Activated naive CD8-positive, alpha-beta T cell treated with anti-CD3 and anti-CD28 coated beads for 36 hours (primary cell): ENCODE measurements around the gene BRCA1. TPM values are rescaled to one million over a fixed set of nuclear protein-coding genes. Genes with fewer than 3 reads are reported as not detected.
"Not testable (repeated sequence)": the region's sequence is repeated elsewhere in the genome, so short reads cannot be mapped to it uniquely, and the experiment has no call there.

Experiments used
- DNase-seq: peaks from one replicate; pipeline ENCODE4 v3.0.0; 2021
- H3K27ac Mint-ChIP-seq: one replicate; pipeline ENCODE4 v1.8.0; 2022; ENCODE audit warnings: mild to moderate bottlenecking, moderate library complexity, mixed read lengths
- H3K27me3 Mint-ChIP-seq: one replicate; pipeline ENCODE4 v1.8.0; 2022; ENCODE audit warnings: mild to moderate bottlenecking, mixed read lengths
- H3K36me3 Mint-ChIP-seq: one replicate; pipeline ENCODE4 v1.8.0; 2021; ENCODE audit warnings: mild to moderate bottlenecking, mixed read lengths
- H3K4me1 Mint-ChIP-seq: one replicate; pipeline ENCODE4 v1.8.0; 2021; ENCODE audit warnings: mixed read lengths
- H3K4me3 Mint-ChIP-seq: one replicate; pipeline ENCODE4 v1.8.0; 2022; ENCODE audit warnings: mild to moderate bottlenecking, moderate library complexity, mixed read lengths
- H3K9me3 Mint-ChIP-seq: one replicate; pipeline ENCODE4 v1.8.0; 2022; ENCODE audit warnings: mixed read lengths
- total RNA-seq, 2 experiments: library from RNA; stranded (reverse); gene quantifications; one replicate each; pipeline ENCODE4 v1.2.3, GENCODE V29; 2021

BRCA1 gene
- 10 to 100 TPM; 84.1 to 86.7 TPM for total RNA-seq

- Mint-ChIP-seq H3K4me1 (peaks cover 17% of the 10 kb centered on the region), H3K27ac (peak within 1 kb of the TSS; percentile 99), H3K9me3 (no peaks in the 10 kb centered on the region), H3K4me3 (peak within 1 kb of the TSS; percentile 100), H3K27me3 (no peaks in the 10 kb centered on the region), H3K36me3 (peaks cover 57% of the 10 kb centered on the region)
- peak; percentile 92 for DNase-seq
Observed at GRCh38 chr17:43125133-43125966, at the start of gene BRCA1. Gene BRCA1 (minus strand): TSS chr17:43125364. CDS start chr17:43124096, 1,268 bp downstream.

- peaks cover 36% of the 10 kb centered on the region for H3K4me1 Mint-ChIP-seq
- H3K27me3 Mint-ChIP-seq, result no peaks in the 10 kb centered on the region
- H3K36me3 Mint-ChIP-seq, result peaks cover 17% of the 10 kb centered on the region
- H3K27ac Mint-ChIP-seq, result no peak overlapping the region
- peak; percentile 8 for DNase-seq
- H3K4me3 Mint-ChIP-seq, result no peak overlapping the region
- H3K9me3 Mint-ChIP-seq, result no peaks in the 10 kb centered on the region
Observed at GRCh38 chr17:43171586-43172487, 46.7 kb upstream of the BRCA1 start.

- no peak within 1 kb of the TSS for H3K4me3 Mint-ChIP-seq
- no peaks in the 10 kb centered on the region for H3K27me3 Mint-ChIP-seq
- H3K36me3 Mint-ChIP-seq, result peaks cover 16% of the 10 kb centered on the region
- H3K27ac Mint-ChIP-seq, result no peak within 1 kb of the TSS
- DNase-seq, result peak; percentile 94
- H3K9me3 Mint-ChIP-seq, result no peaks in the 10 kb centered on the region
- peaks cover 27% of the 10 kb centered on the region for H3K4me1 Mint-ChIP-seq
Observed at GRCh38 chr17:43170766-43171585, 45.8 kb upstream of the BRCA1 start, which contains the start of gene NBR1. Gene NBR1 (plus strand): TSS chr17:43171214. CDS start chr17:43175800, 4,586 bp downstream.

- DNase-seq, result peak; percentile 86
- Mint-ChIP-seq H3K9me3 (no peaks in the 10 kb centered on the region), H3K4me3 (no peak overlapping the region), H3K27ac (no peak overlapping the region), H3K36me3 (peaks cover 11% of the 10 kb centered on the region), H3K27me3 (no peaks in the 10 kb centered on the region), H3K4me1 (peaks cover 20% of the 10 kb centered on the region)
Observed at GRCh38 chr17:43170140-43170765, 45.1 kb upstream of the BRCA1 start.

- H3K4me3 Mint-ChIP-seq, result no peak overlapping the region
- no peak overlapping the region for H3K27ac Mint-ChIP-seq
- peak; percentile 29 for DNase-seq
- no peaks in the 10 kb centered on the region for H3K27me3 Mint-ChIP-seq
- H3K4me1 Mint-ChIP-seq, result peaks cover 17% of the 10 kb centered on the region
- no peaks in the 10 kb centered on the region for H3K9me3 Mint-ChIP-seq
- peaks cover 11% of the 10 kb centered on the region for H3K36me3 Mint-ChIP-seq
Observed at GRCh38 chr17:43169561-43170139, 44.5 kb upstream of the BRCA1 start.

- not testable (repeated sequence) for H3K27me3 Mint-ChIP-seq, H3K9me3 Mint-ChIP-seq, H3K4me3 Mint-ChIP-seq, DNase-seq, H3K4me1 Mint-ChIP-seq, H3K36me3 Mint-ChIP-seq, H3K27ac Mint-ChIP-seq
Observed at GRCh38 chr17:43165971-43166370, 40.8 kb upstream of the BRCA1 start.

GRCh38 chr17:43159957-43160356, 34.8 kb upstream of the BRCA1 start:
- not testable (repeated sequence) for H3K36me3 Mint-ChIP-seq, H3K27ac Mint-ChIP-seq, H3K27me3 Mint-ChIP-seq, H3K4me3 Mint-ChIP-seq, H3K4me1 Mint-ChIP-seq, H3K9me3 Mint-ChIP-seq, DNase-seq

- DNase-seq, H3K4me1 Mint-ChIP-seq, H3K36me3 Mint-ChIP-seq, H3K27me3 Mint-ChIP-seq, H3K9me3 Mint-ChIP-seq, H3K4me3 Mint-ChIP-seq, H3K27ac Mint-ChIP-seq: not testable (repeated sequence)
Observed at GRCh38 chr17:43159232-43159631, 34.1 kb upstream of the BRCA1 start.

GRCh38 chr17:43155666-43156065, 30.5 kb upstream of the BRCA1 start:
- Mint-ChIP-seq H3K9me3 (peaks cover 4% of the 10 kb centered on the region), H3K27me3 (no peaks in the 10 kb centered on the region), H3K4me1 (no peaks in the 10 kb centered on the region), H3K27ac (no peak overlapping the region), H3K36me3 (peaks cover 12% of the 10 kb centered on the region), H3K4me3 (no peak overlapping the region)
- no peak for DNase-seq

- H3K27ac Mint-ChIP-seq, H3K9me3 Mint-ChIP-seq, DNase-seq, H3K4me1 Mint-ChIP-seq, H3K4me3 Mint-ChIP-seq, H3K27me3 Mint-ChIP-seq: not testable (repeated sequence)
- H3K36me3 Mint-ChIP-seq, result peaks cover 12% of the 10 kb centered on the region
Observed at GRCh38 chr17:43153197-43153835, 28.2 kb upstream of the BRCA1 start.

GRCh38 chr17:43151880-43152456, 26.8 kb upstream of the BRCA1 start:
- H3K27me3 Mint-ChIP-seq, result no peaks in the 10 kb centered on the region
- DNase-seq, result no peak
- no peaks in the 10 kb centered on the region for H3K4me1 Mint-ChIP-seq
- peaks cover 12% of the 10 kb centered on the region for H3K36me3 Mint-ChIP-seq
- no peak overlapping the region for H3K27ac Mint-ChIP-seq
- H3K9me3 Mint-ChIP-seq, result peaks cover 4% of the 10 kb centered on the region
- no peak overlapping the region for H3K4me3 Mint-ChIP-seq

GRCh38 chr17:43146649-43147048, 21.5 kb upstream of the BRCA1 start:
- no peak overlapping the region for H3K27ac Mint-ChIP-seq
- no peaks in the 10 kb centered on the region for H3K27me3 Mint-ChIP-seq
- H3K36me3 Mint-ChIP-seq, result peaks cover 1% of the 10 kb centered on the region
- DNase-seq, result no peak
- H3K9me3 Mint-ChIP-seq, result no peaks in the 10 kb centered on the region
- H3K4me3 Mint-ChIP-seq, result no peak overlapping the region
- no peaks in the 10 kb centered on the region for H3K4me1 Mint-ChIP-seq

GRCh38 chr17:43143201-43143600, 18.0 kb upstream of the BRCA1 start:
- DNase-seq, result no peak
- H3K27ac Mint-ChIP-seq, result no peak overlapping the region

More at GRCh38 chr17:43143201-43143600, 18.0 kb upstream of the BRCA1 start:
- no peaks in the 10 kb centered on the region for H3K4me1 Mint-ChIP-seq
- no peaks in the 10 kb centered on the region for H3K27me3 Mint-ChIP-seq
- H3K4me3 Mint-ChIP-seq, result no peak overlapping the region
- no peaks in the 10 kb centered on the region for H3K9me3 Mint-ChIP-seq
- H3K36me3 Mint-ChIP-seq, result peaks cover 1% of the 10 kb centered on the region
